ENCODE data around the gene DACH1. TPM values are rescaled to one million over a fixed set of nuclear protein-coding genes. Genes with fewer than 3 reads are reported as not detected.
A peak's percentile ranks its signal among the peaks of the same experiment; 100 is the strongest.

Gene DACH1
- total RNA-seq, 1 donor from 2014 or later: not detected

GRCh38 chr13:71758828-71759227 is 108.2 kb downstream of the DACH1 start:
- DNase-seq (ENCODE audit: low read depth) (peak; percentile 0), FAIRE-seq (no peak)
- Histone ChIP-seq H3K27me3 (ENCODE audit: control insufficient read depth, insufficient read depth, low read length) (no peaks in the 10 kb centered on the region), H3K4me3 (ENCODE audit: low read depth, low read length) (no peak overlapping the region), H3K36me3 (ENCODE audit: control insufficient read depth, insufficient read depth, low read length) (no peaks in the 10 kb centered on the region)
- TF ChIP-seq CTCF (IDR thresholded peaks at IDR 0.05; ENCODE audit: insufficient read depth, low read length, severe bottlenecking): no peak

- DNase-seq (ENCODE audit: low read depth): no peak
- H3K4me3 ChIP-seq (ENCODE audit: low read depth, low read length): no peak overlapping the region
- no peaks in the 10 kb centered on the region for H3K36me3 ChIP-seq (ENCODE audit: control insufficient read depth, insufficient read depth, low read length)
- TF ChIP-seq CTCF (IDR thresholded peaks at IDR 0.05; ENCODE audit: insufficient read depth, low read length, severe bottlenecking): no peak
- FAIRE-seq: no peak
- no peaks in the 10 kb centered on the region for H3K27me3 ChIP-seq (ENCODE audit: control insufficient read depth, insufficient read depth, low read length)
Measured at GRCh38 chr13:71754407-71754974, 112.5 kb downstream of the DACH1 start.

GRCh38 chr13:71752775-71753513 is 114.1 kb downstream of the DACH1 start:
- no peak overlapping the region for H3K4me3 ChIP-seq (ENCODE audit: low read depth, low read length)
- FAIRE-seq (no peak), DNase-seq (ENCODE audit: low read depth) (no peak)
- H3K27me3 ChIP-seq (ENCODE audit: control insufficient read depth, insufficient read depth, low read length): no peaks in the 10 kb centered on the region
- TF ChIP-seq CTCF (IDR thresholded peaks at IDR 0.05; ENCODE audit: insufficient read depth, low read length, severe bottlenecking): no peak
- H3K36me3 ChIP-seq (ENCODE audit: control insufficient read depth, insufficient read depth, low read length): no peaks in the 10 kb centered on the region

GRCh38 chr13:71751073-71751472 is 115.9 kb downstream of the DACH1 start:
- TF ChIP-seq CTCF (IDR thresholded peaks at IDR 0.05; ENCODE audit: insufficient read depth, low read length, severe bottlenecking): no peak
- no peaks in the 10 kb centered on the region for H3K27me3 ChIP-seq (ENCODE audit: control insufficient read depth, insufficient read depth, low read length)
- DNase-seq (ENCODE audit: low read depth): no peak
- no peaks in the 10 kb centered on the region for H3K36me3 ChIP-seq (ENCODE audit: control insufficient read depth, insufficient read depth, low read length)
- FAIRE-seq: no peak
- no peak overlapping the region for H3K4me3 ChIP-seq (ENCODE audit: low read depth, low read length)

GRCh38 chr13:71730267-71730666 is 136.7 kb downstream of the DACH1 start:
- no peak for TF ChIP-seq CTCF (IDR thresholded peaks at IDR 0.05; ENCODE audit: insufficient read depth, low read length, severe bottlenecking)
- Histone ChIP-seq H3K27me3 (ENCODE audit: control insufficient read depth, insufficient read depth, low read length) (no peaks in the 10 kb centered on the region), H3K4me3 (ENCODE audit: low read depth, low read length) (no peak overlapping the region), H3K36me3 (ENCODE audit: control insufficient read depth, insufficient read depth, low read length) (no peaks in the 10 kb centered on the region)
- peak; percentile 26 for DNase-seq (ENCODE audit: low read depth)
- no peak for FAIRE-seq

Measured in bronchial epithelial cell (primary cell).